Activated T-helper 2 cell treated with anti-CD3 and anti-CD28 coated beads, Interferon-gamma antibody, Interleukin-2, Interleukin-4, amounts not matched to agents 10 μg/mL and 5 μg/mL and 100 μg/mL, durations not matched to agents 14 hours and 24 hours and 36 hours (primary cell): ENCODE data around the gene MED6. TPM values are rescaled to one million over a fixed set of nuclear protein-coding genes. Genes with fewer than 3 reads are reported as not detected.
A peak's percentile ranks its signal among the peaks of the same experiment; 100 is the strongest.

Experiments used
- DNase-seq: peaks from one replicate; pipeline ENCODE4 v3.0.0; 2021; ENCODE audit warnings: low spot score
- H3K27ac Mint-ChIP-seq: one replicate; pipeline ENCODE4 v1.8.0; 2021; ENCODE audit warnings: mixed read lengths
- H3K27me3 Mint-ChIP-seq: one replicate; pipeline ENCODE4 v1.8.0; 2021; ENCODE audit warnings: low read depth, mixed read lengths
- H3K36me3 Mint-ChIP-seq: one replicate; pipeline ENCODE4 v1.8.0; 2021; ENCODE audit warnings: low read depth, mixed read lengths
- H3K4me1 Mint-ChIP-seq: one replicate; pipeline ENCODE4 v1.8.0; 2021; ENCODE audit warnings: low read depth, mixed read lengths
- H3K4me3 Mint-ChIP-seq: one replicate; pipeline ENCODE4 v1.8.0; 2021; ENCODE audit warnings: low read depth, mild to moderate bottlenecking, moderate library complexity, mixed read lengths
- H3K9me3 Mint-ChIP-seq: one replicate; pipeline ENCODE4 v1.8.0; 2021; ENCODE audit warnings: mixed read lengths
- intact Hi-C: fragments of 100-400 bp; cut with micrococcal nuclease; formaldehyde crosslinking; loops from one replicate; pipeline ENCODE4 v1.15.1; 2023
- total RNA-seq: library from RNA; stranded (reverse); gene quantifications from 2 replicates; pipeline ENCODE4 v1.2.3, GENCODE V29; 2022

Gene MED6
- total RNA-seq, 1 donor from 2014 or later = 58.2 TPM

DNA sequence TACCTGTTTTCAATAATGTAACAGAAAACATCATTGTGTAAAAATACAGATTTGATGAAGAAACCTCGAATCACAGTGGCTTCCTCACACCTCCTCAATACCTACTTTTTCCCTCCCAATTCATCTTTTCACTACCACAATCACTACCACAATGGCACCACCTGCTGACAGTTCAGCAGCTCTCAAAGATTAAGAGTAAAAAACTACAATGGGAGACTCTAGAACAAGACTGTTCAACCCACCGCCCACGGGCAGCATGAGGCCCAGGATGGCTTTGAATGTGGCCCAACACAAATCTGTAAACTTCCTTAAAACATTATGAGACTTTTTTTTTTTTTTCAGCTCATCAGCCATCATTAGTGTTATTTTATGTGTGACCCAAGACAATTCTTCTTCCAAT is 15.2 kb downstream of the MED6 start:
- Mint-ChIP-seq H3K27ac (no peak overlapping the region), H3K4me3 (no peak overlapping the region)
- intact Hi-C loops = no loop called here

GRCh38 chr14:70576891-70577290 is 23.6 kb downstream of the MED6 start:
- intact Hi-C loops = no loop called here
- Mint-ChIP-seq H3K27me3 (no peaks in the 10 kb centered on the region), H3K36me3 (peaks cover 41% of the 10 kb centered on the region)

More for the DNA sequence above, 15.2 kb downstream of the MED6 start:
- Mint-ChIP-seq H3K4me1 (peaks cover 6% of the 10 kb centered on the region), H3K27me3 (no peaks in the 10 kb centered on the region), H3K36me3 (peaks cover 67% of the 10 kb centered on the region), H3K9me3 (no peaks in the 10 kb centered on the region)
- DNase-seq = no peak

DNA sequence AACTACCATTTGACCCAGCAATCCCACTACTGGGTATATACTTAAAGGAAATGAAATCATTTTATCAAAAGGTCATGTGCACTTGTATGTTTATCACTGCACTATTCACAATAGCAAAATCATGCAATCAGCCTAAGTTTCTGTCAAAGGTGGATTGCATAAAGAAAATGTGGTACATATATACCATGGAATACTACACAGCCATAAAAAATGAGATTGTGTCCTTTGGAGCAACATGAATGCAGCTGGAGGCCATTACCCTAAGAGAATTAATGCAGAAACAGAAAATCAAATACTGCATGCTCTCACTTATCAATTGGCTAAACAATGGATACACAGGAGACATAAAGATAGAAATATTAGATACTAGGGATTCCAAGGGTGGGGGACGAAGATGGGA is 27.4 kb downstream of the MED6 start:
- no peak for DNase-seq
- Mint-ChIP-seq H3K27me3 (no peaks in the 10 kb centered on the region), H3K9me3 (peaks cover 26% of the 10 kb centered on the region), H3K36me3 (peaks cover 49% of the 10 kb centered on the region), H3K27ac (no peak overlapping the region), H3K4me1 (no peaks in the 10 kb centered on the region), H3K4me3 (no peak overlapping the region)
- intact Hi-C loops = no loop called here

More at GRCh38 chr14:70576891-70577290, 23.6 kb downstream of the MED6 start:
- DNase-seq = no peak
- H3K4me3 Mint-ChIP-seq = no peak overlapping the region
- H3K27ac Mint-ChIP-seq = no peak overlapping the region
- H3K9me3 Mint-ChIP-seq = peaks cover 19% of the 10 kb centered on the region
- H3K4me1 Mint-ChIP-seq = no peaks in the 10 kb centered on the region

- H3K4me3 Mint-ChIP-seq = no peak overlapping the region
- no peak for DNase-seq
- no peaks in the 10 kb centered on the region for H3K27me3 Mint-ChIP-seq
- H3K9me3 Mint-ChIP-seq = peaks cover 29% of the 10 kb centered on the region
- no peak overlapping the region for H3K27ac Mint-ChIP-seq
- intact Hi-C loops = no loop called here
- H3K36me3 Mint-ChIP-seq = peaks cover 64% of the 10 kb centered on the region
- H3K4me1 Mint-ChIP-seq = peaks cover 3% of the 10 kb centered on the region
Measured at GRCh38 chr14:70571139-70571538, 29.3 kb downstream of the MED6 start.

DNA sequence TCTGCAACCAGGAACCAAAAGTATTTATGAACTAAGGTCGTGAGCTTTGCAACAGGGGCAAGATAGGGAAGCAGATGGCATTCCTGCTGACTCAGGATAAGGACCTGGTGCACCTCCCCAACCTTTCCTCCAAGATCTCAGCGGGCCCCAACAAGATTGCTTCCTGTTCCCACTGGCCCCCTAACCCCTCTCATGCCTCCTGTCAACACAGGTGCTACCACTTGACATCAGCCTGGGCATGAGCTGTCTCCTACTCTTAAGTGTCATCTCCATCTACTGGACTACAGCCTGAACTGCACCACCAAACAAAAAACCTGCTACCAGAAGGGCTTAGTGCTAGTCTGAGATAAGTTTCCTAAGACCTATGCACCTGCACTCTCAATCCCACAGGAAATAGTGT is 32.7 kb downstream of the MED6 start:
- Mint-ChIP-seq H3K36me3 (peaks cover 80% of the 10 kb centered on the region), H3K4me3 (no peak overlapping the region), H3K27ac (no peak overlapping the region), H3K27me3 (no peaks in the 10 kb centered on the region), H3K4me1 (peaks cover 3% of the 10 kb centered on the region), H3K9me3 (peaks cover 42% of the 10 kb centered on the region)
- peak; percentile 24 for DNase-seq
- intact Hi-C loops = no loop called here

- DNase-seq = no peak
Measured at GRCh38 chr14:70563869-70564268, 36.6 kb downstream of the MED6 start.

DNA sequence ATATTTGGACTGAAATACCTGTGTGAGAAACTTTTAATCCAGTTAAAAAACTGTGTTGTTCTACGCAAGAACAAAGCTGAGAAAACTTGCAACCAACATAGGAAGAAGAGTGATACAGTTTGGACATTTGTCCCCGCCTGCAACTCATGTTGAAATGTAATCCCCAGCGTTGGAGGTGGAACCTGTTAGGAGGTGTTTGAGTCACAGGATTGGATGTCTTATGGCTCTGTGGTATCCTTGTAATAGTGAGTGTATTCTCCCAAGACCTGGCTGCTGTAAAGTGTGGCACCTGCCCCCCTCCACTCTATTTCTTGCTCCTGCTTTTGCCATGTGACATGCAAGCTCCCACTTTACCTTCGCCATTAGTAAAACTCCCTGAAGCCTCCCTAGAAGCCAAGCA is 37.0 kb downstream of the MED6 start:
- intact Hi-C loops = no loop called here
- Mint-ChIP-seq H3K4me1 (peaks cover 3% of the 10 kb centered on the region), H3K36me3 (peaks cover 77% of the 10 kb centered on the region), H3K9me3 (peaks cover 49% of the 10 kb centered on the region), H3K27ac (no peak overlapping the region), H3K4me3 (no peak overlapping the region), H3K27me3 (no peaks in the 10 kb centered on the region)
- no peak for DNase-seq

More at GRCh38 chr14:70563869-70564268, 36.6 kb downstream of the MED6 start:
- peaks cover 81% of the 10 kb centered on the region for H3K36me3 Mint-ChIP-seq
- intact Hi-C loops = no loop called here
- H3K9me3 Mint-ChIP-seq = peaks cover 49% of the 10 kb centered on the region
- H3K4me1 Mint-ChIP-seq = peaks cover 3% of the 10 kb centered on the region
- no peak overlapping the region for H3K27ac Mint-ChIP-seq
- H3K4me3 Mint-ChIP-seq = no peak overlapping the region
- H3K27me3 Mint-ChIP-seq = no peaks in the 10 kb centered on the region

DNA sequence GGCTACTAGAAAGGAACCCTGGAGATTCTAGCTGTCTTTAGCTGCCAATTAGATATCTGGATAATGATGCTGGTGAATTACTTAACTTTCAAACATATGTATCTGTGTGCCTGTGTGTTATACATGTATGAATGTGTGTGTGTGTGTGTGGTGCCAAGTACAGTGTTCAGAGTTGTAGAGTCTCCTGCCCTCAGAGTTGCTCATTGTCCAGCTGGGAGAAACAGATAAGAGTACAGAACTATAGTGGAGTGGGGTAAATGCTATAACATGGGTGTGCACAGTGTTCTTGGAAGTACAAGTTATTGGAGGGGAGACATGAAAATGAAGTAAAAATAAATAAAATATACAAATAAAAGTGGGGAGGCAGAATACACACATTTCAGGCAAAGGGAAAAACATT is 42.1 kb downstream of the MED6 start:
- H3K27me3 Mint-ChIP-seq = no peaks in the 10 kb centered on the region
- DNase-seq = no peak
- no peaks in the 10 kb centered on the region for H3K4me1 Mint-ChIP-seq
- peaks cover 34% of the 10 kb centered on the region for H3K36me3 Mint-ChIP-seq
- H3K27ac Mint-ChIP-seq = no peak overlapping the region
- intact Hi-C loops = no loop called here
- peaks cover 26% of the 10 kb centered on the region for H3K9me3 Mint-ChIP-seq
- no peak overlapping the region for H3K4me3 Mint-ChIP-seq

DNA sequence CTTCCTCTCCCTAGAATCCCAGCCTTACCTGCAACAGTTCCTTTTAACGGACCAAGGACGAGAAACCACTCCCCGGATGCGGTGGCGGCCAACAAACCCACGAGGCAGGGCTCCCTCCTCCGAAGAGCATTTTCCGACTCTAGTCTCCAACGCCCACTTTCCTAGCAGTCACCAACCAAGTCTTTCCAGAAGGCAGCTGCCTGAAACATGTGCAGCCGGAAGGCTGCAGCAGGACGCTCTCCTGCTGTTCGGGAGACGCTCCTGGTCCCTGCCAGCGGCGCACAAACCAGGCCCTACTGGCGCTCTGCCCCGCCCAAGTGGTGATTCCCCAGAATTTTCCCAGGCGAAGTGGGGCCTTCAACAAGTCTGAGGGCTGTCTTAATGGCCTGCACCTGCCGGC is 44.6 kb downstream of the MED6 start:
- H3K4me1 Mint-ChIP-seq = no peaks in the 10 kb centered on the region
- peaks cover 4% of the 10 kb centered on the region for H3K9me3 Mint-ChIP-seq
- H3K36me3 Mint-ChIP-seq = peaks cover 10% of the 10 kb centered on the region
- no peak overlapping the region for H3K27ac Mint-ChIP-seq
- no peak for DNase-seq
- H3K4me3 Mint-ChIP-seq = no peak overlapping the region
- no peaks in the 10 kb centered on the region for H3K27me3 Mint-ChIP-seq
- intact Hi-C loops = no loop called here

GRCh38 chr14:70538087-70538486 is 62.4 kb downstream of the MED6 start:
- intact Hi-C loops = no loop called here
- Mint-ChIP-seq H3K27me3 (no peaks in the 10 kb centered on the region), H3K4me1 (peaks cover 26% of the 10 kb centered on the region), H3K9me3 (peaks cover 27% of the 10 kb centered on the region), H3K27ac (no peak overlapping the region), H3K4me3 (no peak overlapping the region), H3K36me3 (peaks cover 35% of the 10 kb centered on the region)
- no peak for DNase-seq

GRCh38 chr14:70536830-70537229 is 63.6 kb downstream of the MED6 start:
- Mint-ChIP-seq H3K27me3 (no peaks in the 10 kb centered on the region), H3K4me1 (peaks cover 26% of the 10 kb centered on the region), H3K27ac (no peak overlapping the region), H3K36me3 (peaks cover 43% of the 10 kb centered on the region), H3K9me3 (peaks cover 36% of the 10 kb centered on the region), H3K4me3 (no peak overlapping the region)
- intact Hi-C loops = no loop called here
- DNase-seq = no peak

GRCh38 chr14:70534904-70535303 is 65.6 kb downstream of the MED6 start, which contains the start of gene ADAM20:
Gene ADAM20 (minus strand): TSS chr14:70535004. CDS start chr14:70524757, 10,247 bp downstream.
- no peak for DNase-seq
- H3K9me3 Mint-ChIP-seq = peaks cover 36% of the 10 kb centered on the region
- H3K27ac Mint-ChIP-seq = no peak within 1 kb of the TSS
- no peak within 1 kb of the TSS for H3K4me3 Mint-ChIP-seq
- no peaks in the 10 kb centered on the region for H3K27me3 Mint-ChIP-seq
- H3K4me1 Mint-ChIP-seq = peaks cover 23% of the 10 kb centered on the region
- peaks cover 42% of the 10 kb centered on the region for H3K36me3 Mint-ChIP-seq
- intact Hi-C loops = no loop called here
